ENCODE measurements around the gene VRK3. TPM values are rescaled to one million over a fixed set of nuclear protein-coding genes. Genes with fewer than 3 reads are reported as not detected.

Gene VRK3
- total and polyA plus RNA-seq, 2 experiments from 2014 or later = 29.9 to 45.9 TPM

DNA sequence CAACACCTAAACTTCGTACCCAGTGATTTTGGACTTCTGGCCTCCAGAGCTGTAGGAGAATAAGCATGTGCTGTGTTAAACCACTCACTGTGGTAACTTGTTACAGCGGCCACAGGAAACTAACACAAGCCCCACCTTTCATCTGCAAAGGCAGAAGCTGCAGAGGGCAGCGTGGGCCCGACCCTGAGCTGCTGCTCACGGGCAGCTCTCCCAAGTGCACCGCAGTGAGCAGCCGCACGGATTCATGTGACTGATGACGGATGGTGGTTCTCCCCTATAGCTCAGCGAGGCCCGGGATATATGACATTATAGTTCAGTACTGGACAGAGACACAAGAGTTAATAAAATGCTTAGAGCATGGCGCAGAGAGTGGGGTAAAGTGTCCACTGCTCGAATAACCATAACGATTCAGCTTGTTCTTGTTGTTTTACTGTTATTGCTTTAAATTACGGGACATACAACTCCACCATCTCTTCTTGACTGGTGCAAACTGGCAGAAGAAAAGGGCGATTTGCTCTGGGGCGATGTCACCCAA is 21.9 kb downstream of the VRK3 start:
- Histone ChIP-seq H3K4me1 (ENCODE audit: low read depth) (no peaks in the 10 kb centered on the region), H3K4me3 (no peak overlapping the region), H3K9me3 (ENCODE audit: low read depth) (no peaks in the 10 kb centered on the region), H3K27ac (no peak overlapping the region), H3K27me3 (no peaks in the 10 kb centered on the region), H3K36me3 (peaks cover 12% of the 10 kb centered on the region)
- TF ChIP-seq, protein P1, sequence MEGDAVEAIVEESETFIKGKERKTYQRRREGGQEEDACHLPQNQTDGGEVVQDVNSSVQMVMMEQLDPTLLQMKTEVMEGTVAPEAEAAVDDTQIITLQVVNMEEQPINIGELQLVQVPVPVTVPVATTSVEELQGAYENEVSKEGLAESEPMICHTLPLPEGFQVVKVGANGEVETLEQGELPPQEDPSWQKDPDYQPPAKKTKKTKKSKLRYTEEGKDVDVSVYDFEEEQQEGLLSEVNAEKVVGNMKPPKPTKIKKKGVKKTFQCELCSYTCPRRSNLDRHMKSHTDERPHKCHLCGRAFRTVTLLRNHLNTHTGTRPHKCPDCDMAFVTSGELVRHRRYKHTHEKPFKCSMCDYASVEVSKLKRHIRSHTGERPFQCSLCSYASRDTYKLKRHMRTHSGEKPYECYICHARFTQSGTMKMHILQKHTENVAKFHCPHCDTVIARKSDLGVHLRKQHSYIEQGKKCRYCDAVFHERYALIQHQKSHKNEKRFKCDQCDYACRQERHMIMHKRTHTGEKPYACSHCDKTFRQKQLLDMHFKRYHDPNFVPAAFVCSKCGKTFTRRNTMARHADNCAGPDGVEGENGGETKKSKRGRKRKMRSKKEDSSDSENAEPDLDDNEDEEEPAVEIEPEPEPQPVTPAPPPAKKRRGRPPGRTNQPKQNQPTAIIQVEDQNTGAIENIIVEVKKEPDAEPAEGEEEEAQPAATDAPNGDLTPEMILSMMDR (IDR thresholded peaks at IDR 0.05; ENCODE audit: low read depth, low read length) = no peak
- no peak for DNase-seq (ENCODE audit: low read depth in 1 of 2, low spot score in 1 of 2)

DNA sequence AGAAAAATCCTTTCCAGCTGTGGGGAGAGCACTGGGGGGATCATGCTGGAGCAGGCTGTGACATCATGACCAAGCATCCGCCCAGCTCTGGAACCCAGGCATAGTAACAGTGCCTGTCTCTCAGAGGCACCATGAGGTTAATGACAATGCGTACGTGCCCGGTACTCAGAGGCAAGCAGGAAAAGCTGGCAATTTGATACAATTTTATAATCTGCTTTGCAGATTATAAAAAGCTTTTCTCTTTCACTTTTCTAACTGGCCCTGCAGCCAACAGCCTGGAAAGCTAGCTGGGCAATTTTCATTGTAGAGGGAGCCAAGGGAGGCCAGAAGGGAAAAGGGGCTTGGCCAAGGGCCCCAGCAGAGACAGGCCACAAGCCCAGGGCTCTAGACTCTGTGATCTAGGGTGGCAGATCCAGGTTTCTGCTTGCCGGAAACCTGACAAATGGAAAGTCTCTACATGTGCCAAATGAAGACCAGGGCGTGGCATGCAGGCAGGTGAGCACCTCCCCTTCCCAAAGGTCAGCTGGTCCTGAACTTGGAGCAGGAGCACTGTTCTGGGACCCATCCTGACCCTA is 22.7 kb downstream of the VRK3 start:
- TF ChIP-seq, protein P1 (IDR thresholded peaks at IDR 0.05; ENCODE audit: low read depth, low read length) = no peak
- DNase-seq (ENCODE audit: low read depth in 1 of 2, low spot score in 1 of 2) = no peak
- no peaks in the 10 kb centered on the region for H3K4me1 ChIP-seq (ENCODE audit: low read depth)
- no peaks in the 10 kb centered on the region for H3K9me3 ChIP-seq (ENCODE audit: low read depth)
- H3K36me3 ChIP-seq = peaks cover 9% of the 10 kb centered on the region
- no peak overlapping the region for H3K27ac ChIP-seq
- no peak overlapping the region for H3K4me3 ChIP-seq
- H3K27me3 ChIP-seq = no peaks in the 10 kb centered on the region

DNA sequence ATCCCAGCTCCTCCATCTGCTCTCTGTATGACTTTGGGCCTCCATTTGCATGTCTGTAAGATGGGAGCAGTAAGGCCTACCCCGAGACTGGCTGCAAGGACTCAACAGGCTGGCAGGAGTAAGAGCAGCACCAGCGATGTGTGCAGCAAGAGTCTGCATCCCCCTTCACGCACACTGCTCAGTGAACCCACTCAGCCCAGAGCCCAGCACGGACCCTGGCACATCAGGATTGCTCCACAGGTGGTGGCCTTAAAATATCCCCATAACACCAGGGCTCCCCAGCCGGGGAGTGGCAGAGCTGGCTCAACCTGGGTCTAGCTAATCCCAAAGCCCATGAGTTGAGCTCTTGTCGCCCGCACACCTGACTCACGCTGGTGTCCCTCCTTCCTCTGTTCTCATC is 23.4 kb downstream of the VRK3 start:
- TF ChIP-seq, protein P1 (IDR thresholded peaks at IDR 0.05; ENCODE audit: low read depth, low read length) = no peak
- Histone ChIP-seq H3K27me3 (no peaks in the 10 kb centered on the region), H3K4me3 (no peak overlapping the region), H3K4me1 (ENCODE audit: low read depth) (no peaks in the 10 kb centered on the region), H3K27ac (no peak overlapping the region), H3K36me3 (peaks cover 6% of the 10 kb centered on the region), H3K9me3 (ENCODE audit: low read depth) (no peaks in the 10 kb centered on the region)
- no peak for DNase-seq (ENCODE audit: low read depth in 1 of 2, low spot score in 1 of 2)

DNA sequence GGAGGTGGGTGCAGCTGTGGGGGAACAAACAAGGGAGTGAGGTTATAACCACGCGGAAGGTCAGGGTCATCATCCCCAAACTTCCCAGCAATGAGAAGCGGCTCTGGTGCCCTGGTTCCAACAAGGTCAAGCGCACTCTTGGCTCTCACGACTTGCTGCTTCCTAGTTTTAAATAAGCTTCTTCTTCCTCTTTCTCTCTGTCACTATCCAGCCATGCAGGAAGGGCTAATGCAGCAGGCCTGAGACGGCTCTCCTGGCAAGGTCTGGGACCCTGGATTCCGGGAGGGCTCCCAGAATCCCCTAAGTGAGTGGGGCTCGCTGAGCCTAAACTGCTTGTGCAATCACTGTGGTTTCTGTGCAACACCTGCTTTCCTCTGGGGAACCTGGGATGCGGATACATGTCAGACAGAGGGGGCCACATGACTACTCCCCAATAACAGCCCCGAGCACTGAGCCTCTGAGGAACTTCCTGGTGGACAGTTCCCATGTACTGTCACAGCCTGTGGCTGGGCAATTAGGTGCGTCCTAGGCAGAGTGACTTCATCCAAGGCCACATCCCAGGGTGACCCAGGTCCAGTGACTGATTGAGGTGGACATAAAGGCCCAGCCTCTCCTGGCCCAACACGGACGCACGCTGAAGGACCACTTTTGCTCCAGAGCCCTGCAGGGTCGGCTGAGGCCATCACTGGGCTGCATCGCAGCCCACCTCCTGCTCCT is 24.2 kb downstream of the VRK3 start:
- TF ChIP-seq, protein P1 (IDR thresholded peaks at IDR 0.05; ENCODE audit: low read depth, low read length) = no peak
- H3K9me3 ChIP-seq (ENCODE audit: low read depth) = no peaks in the 10 kb centered on the region
- peaks cover 6% of the 10 kb centered on the region for H3K36me3 ChIP-seq
- no peaks in the 10 kb centered on the region for H3K4me1 ChIP-seq (ENCODE audit: low read depth)
- DNase-seq (ENCODE audit: low read depth in 1 of 2, low spot score in 1 of 2) = no peak
- no peaks in the 10 kb centered on the region for H3K27me3 ChIP-seq
- H3K27ac ChIP-seq = no peak overlapping the region
- H3K4me3 ChIP-seq = no peak overlapping the region

DNA sequence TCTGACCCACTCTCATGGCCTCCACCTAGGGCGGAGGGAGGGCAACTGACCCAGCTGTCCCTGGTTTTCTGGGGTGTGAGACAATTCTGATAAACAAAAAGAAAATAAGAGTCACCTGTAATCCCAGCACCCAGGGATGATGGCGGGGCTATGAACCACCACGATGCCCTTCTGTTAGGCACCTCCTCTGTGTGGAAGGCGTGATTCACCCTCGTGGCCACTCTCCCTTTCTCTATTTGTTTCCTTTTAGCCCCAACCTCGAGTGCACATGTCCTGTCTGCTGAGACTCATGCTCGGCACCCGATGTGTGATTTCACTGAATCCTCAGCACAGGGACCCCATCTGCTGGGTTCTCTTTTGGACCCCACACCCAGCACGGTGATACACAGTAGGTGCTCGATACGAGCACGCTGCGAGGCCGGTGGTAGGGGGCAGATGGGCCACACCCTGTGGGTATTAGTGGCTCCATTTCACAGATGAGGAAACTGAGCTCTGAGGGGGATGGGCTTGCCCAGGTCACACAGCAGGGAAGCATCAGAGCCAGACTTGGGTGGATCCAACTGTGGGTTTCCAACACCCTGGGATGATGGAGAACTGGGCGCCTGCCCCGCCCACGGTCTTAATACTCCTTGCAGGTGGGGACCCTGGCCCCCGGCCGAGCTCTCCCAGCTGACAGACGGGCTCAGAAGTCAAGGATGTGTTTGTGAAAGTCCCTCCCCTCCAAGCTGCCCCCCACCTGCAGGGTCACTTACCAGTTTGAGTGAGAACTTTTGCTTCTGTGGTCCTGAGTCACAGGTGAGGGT is 24.9 kb downstream of the VRK3 start:
- H3K9me3 ChIP-seq (ENCODE audit: low read depth) = no peaks in the 10 kb centered on the region
- H3K27me3 ChIP-seq = no peaks in the 10 kb centered on the region
- H3K27ac ChIP-seq = no peak overlapping the region
- TF ChIP-seq, protein P1 (IDR thresholded peaks at IDR 0.05; ENCODE audit: low read depth, low read length) = no peak
- peaks cover 1% of the 10 kb centered on the region for H3K36me3 ChIP-seq
- H3K4me1 ChIP-seq (ENCODE audit: low read depth) = no peaks in the 10 kb centered on the region
- H3K4me3 ChIP-seq = no peak overlapping the region
- DNase-seq (ENCODE audit: low read depth in 1 of 2, low spot score in 1 of 2) = no peak
